PC-9 (cell line): ENCODE measurements around the gene ANKS1B.

ENCODE experiments used
- CTCF ChIP-seq: fragments of 200-600 bp; sonication (generic); conservative IDR thresholded peaks from 2 replicates; pipeline ENCODE4 v1.6.1; 2017; ENCODE audit warnings: mixed run types, antibody characterized with exemption, mild to moderate bottlenecking, moderate library complexity
- EZH2 ChIP-seq: fragments of 200-600 bp; sonication (generic); IDR thresholded peaks from 2 replicates; pipeline ENCODE4 v1.8.0; 2017; ENCODE audit warnings: antibody characterized with exemption, low read depth

- TF ChIP-seq EZH2: no peak
- no peak for TF ChIP-seq CTCF
Observed at GRCh38 chr12:98948343-98948949, 1036.3 kb downstream of the ANKS1B start.
